H1 (cell line): Measurements from ENCODE around the gene PITX1.

Experiments
- CREB1 ChIP-seq: IDR thresholded peaks from 2 replicates; pipeline ENCODE4 v1.6.1; 2012; ENCODE audit warnings: inconsistent platforms
- CTCF ChIP-seq, 3 experiments: IDR thresholded peaks; 1 replicate in 2 of 3; 2 replicates in 1 of 3; pipeline versions ENCODE4 v1.5.1 to v1.6.1; 2011; ENCODE audit warnings: low read length in 3 of 3, mild to moderate bottlenecking in 3 of 3, inconsistent platforms in 2 of 3, low read depth in 1 of 3, moderate library complexity in 1 of 3; ENCODE audit not compliant: insufficient read depth in 1 of 3; ENCODE audit errors: control extremely low read depth in 1 of 3
- EZH2 ChIP-seq: fragments of 200-600 bp; sonication (generic); IDR thresholded peaks from 2 replicates; pipeline ENCODE4 v1.7.1; 2012; ENCODE audit warnings: low read depth, mild to moderate bottlenecking, moderate library complexity, low read length, inconsistent platforms; ENCODE audit not compliant: severe bottlenecking
- FOSL1 ChIP-seq: IDR thresholded peaks from 2 replicates; pipeline ENCODE4 v1.6.1; 2011; ENCODE audit warnings: mild to moderate bottlenecking, low read depth, low read length, moderate library complexity; ENCODE audit not compliant: insufficient read depth
- HDAC2 ChIP-seq, 2 experiments: fragments of 300-600 bp in 1 of 2; sonication (generic) in 1 of 2; IDR thresholded peaks; 2 replicates each; pipeline ENCODE4 v1.6.1; 2011 to 2012; ENCODE audit warnings: low read depth in 2 of 2, low read length in 2 of 2, mild to moderate bottlenecking in 2 of 2, moderate library complexity in 2 of 2, borderline replicate concordance in 1 of 2, inconsistent platforms in 1 of 2
- POLR2A ChIP-seq, 2 experiments: IDR thresholded peaks; 1 replicate in 1 of 2; 2 replicates in 1 of 2; pipeline ENCODE4 v1.6.1; 2011; ENCODE audit warnings: low read depth in 2 of 2, low read length in 2 of 2, mild to moderate bottlenecking in 2 of 2; ENCODE audit errors: control extremely low read depth in 1 of 2
- SP2 ChIP-seq: IDR thresholded peaks from 2 replicates; pipeline ENCODE4 v1.6.1; 2012; ENCODE audit warnings: mild to moderate bottlenecking, low read length, inconsistent platforms
- SUZ12 ChIP-seq: fragments of 200-600 bp; sonication (generic); IDR thresholded peaks from 2 replicates; pipeline ENCODE4 v1.6.1; 2012; ENCODE audit warnings: mild to moderate bottlenecking, inconsistent platforms, low read length, moderate library complexity, mixed read lengths
- TAF1 ChIP-seq: IDR thresholded peaks from 2 replicates; pipeline ENCODE4 v1.6.1; 2011; ENCODE audit warnings: mild to moderate bottlenecking, low read depth, low read length
- USF2 ChIP-seq: IDR thresholded peaks from 2 replicates; pipeline ENCODE4 v1.6.1; 2011; ENCODE audit warnings: low read length, improper control_type of control experiment

DNA sequence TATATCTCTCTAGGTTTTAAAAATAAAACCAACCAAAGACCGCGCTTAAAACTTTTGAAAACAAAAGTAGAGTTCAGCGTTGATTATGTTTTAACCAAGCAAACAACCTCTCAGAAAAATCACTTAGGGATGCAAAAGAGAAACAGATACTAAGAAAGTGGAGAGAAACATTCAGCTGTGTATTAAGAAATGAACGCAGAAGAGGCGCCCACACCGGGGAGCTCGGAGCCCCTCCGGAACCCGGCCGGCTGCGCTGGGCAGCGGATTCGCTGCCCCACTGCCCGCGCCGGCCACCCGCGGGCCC lies 1.4 kb downstream of the PITX1 start:
- TF ChIP-seq CTCF (IDR thresholded peaks at IDR 0.05; ENCODE audit: control extremely low read depth in 1 of 3, insufficient read depth in 1 of 3, low read depth in 1 of 3, low read length in 3 of 3) = no peak
- no peak for TF ChIP-seq EZH2
- TF ChIP-seq CREB1 = no peak
- TF ChIP-seq SP2 = no peak
- no peak for TF ChIP-seq USF2
- TF ChIP-seq POLR2A (IDR thresholded peaks at IDR 0.05; ENCODE audit: control extremely low read depth in 1 of 2, low read depth in 2 of 2, low read length in 2 of 2) = no peak
- TF ChIP-seq FOSL1 = no peak
- no peak for TF ChIP-seq HDAC2 (IDR thresholded peaks at IDR 0.05; ENCODE audit: borderline replicate concordance in 1 of 2, low read depth in 2 of 2, low read length in 2 of 2)
- no peak; the same call in 1 of the 2 replicates for TF ChIP-seq SUZ12
- no peak for TF ChIP-seq TAF1
